ENCODE measurements around the gene AIDA. TPM values are rescaled to one million over a fixed set of nuclear protein-coding genes. Genes with fewer than 3 reads are reported as not detected.
"Not testable (repeated sequence)": the region's sequence is repeated elsewhere in the genome, so short reads cannot be mapped to it uniquely, and the experiment has no call there.

AIDA gene
- total and polyA plus RNA-seq, 2 experiments from 2014 or later, result 25.7 to 34.4 TPM

- no peak overlapping the region for H2AFZ ChIP-seq
- no peaks in the 10 kb centered on the region for H3K27me3 ChIP-seq
- no peaks in the 10 kb centered on the region for H3K36me3 ChIP-seq (replicated peaks; ENCODE audit: insufficient read depth, low read depth)
- H4K20me1 ChIP-seq (ENCODE audit: insufficient read depth, poor library complexity, severe bottlenecking), result no peaks in the 10 kb centered on the region
- H3K9me3 ChIP-seq (ENCODE audit: low read depth), result no peaks in the 10 kb centered on the region
- H3K9me2 ChIP-seq (replicated peaks; ENCODE audit: insufficient read depth), result no peaks in the 10 kb centered on the region
- no peak overlapping the region for H3K4me2 ChIP-seq
- no peak for TF ChIP-seq EZH2 (IDR thresholded peaks at IDR 0.05; ENCODE audit: borderline replicate concordance)
- TF ChIP-seq CTCF (IDR thresholded peaks at IDR 0.05; ENCODE audit: poor library complexity), result no peak
- no peak for TF ChIP-seq EZH2phosphoT487 (IDR thresholded peaks at IDR 0.05; ENCODE audit: low read depth, severe bottlenecking, unreplicated experiment)
- WGBS (ENCODE audit: low lambda C conversion rate, missing lambda C conversion rate), result 100% methylated on average over 1 of the region's 1 CpG
- H3K4me3 ChIP-seq, result no peak overlapping the region
- no peak for DNase-seq (ENCODE audit: low spot score)
- no peaks in the 10 kb centered on the region for H3K4me1 ChIP-seq (ENCODE audit: insufficient read depth)
- H3K27ac ChIP-seq, result no peak overlapping the region
- no peaks in the 10 kb centered on the region for H3K79me2 ChIP-seq
These were observed 38.4 kb upstream of the AIDA start for GRCh38 chr1:222750651-222751050.

GRCh38 chr1:222749927-222750326 is 37.6 kb upstream of the AIDA start:
- no peak overlapping the region for H3K4me3 ChIP-seq
- H3K4me1 ChIP-seq (ENCODE audit: insufficient read depth), result no peaks in the 10 kb centered on the region
- H3K9me3 ChIP-seq (ENCODE audit: low read depth), result no peaks in the 10 kb centered on the region
- no peak for DNase-seq (ENCODE audit: low spot score)
- no peaks in the 10 kb centered on the region for H3K36me3 ChIP-seq (replicated peaks; ENCODE audit: insufficient read depth, low read depth)
- no peak overlapping the region for H3K27ac ChIP-seq
- no peak overlapping the region for H2AFZ ChIP-seq
- H3K27me3 ChIP-seq, result no peaks in the 10 kb centered on the region
- H3K4me2 ChIP-seq, result no peak overlapping the region
- H4K20me1 ChIP-seq (ENCODE audit: insufficient read depth, poor library complexity, severe bottlenecking), result no peaks in the 10 kb centered on the region
- TF ChIP-seq EZH2 (IDR thresholded peaks at IDR 0.05; ENCODE audit: borderline replicate concordance) (no peak), EZH2phosphoT487 (IDR thresholded peaks at IDR 0.05; ENCODE audit: low read depth, severe bottlenecking, unreplicated experiment) (no peak), CTCF (IDR thresholded peaks at IDR 0.05; ENCODE audit: poor library complexity) (no peak)
- no peaks in the 10 kb centered on the region for H3K79me2 ChIP-seq
- H3K9me2 ChIP-seq (replicated peaks; ENCODE audit: insufficient read depth), result no peaks in the 10 kb centered on the region

GRCh38 chr1:222741630-222742457 is 29.6 kb upstream of the AIDA start:
- not testable (repeated sequence) for H3K9me2 ChIP-seq (replicated peaks; ENCODE audit: insufficient read depth); H3K4me1 ChIP-seq (ENCODE audit: insufficient read depth); H2AFZ ChIP-seq; H3K27me3 ChIP-seq; H3K27ac ChIP-seq; H3K9me3 ChIP-seq (ENCODE audit: low read depth); H4K20me1 ChIP-seq (ENCODE audit: insufficient read depth, poor library complexity, severe bottlenecking); H3K79me2 ChIP-seq; H3K4me3 ChIP-seq; DNase-seq (ENCODE audit: low spot score); H3K36me3 ChIP-seq (replicated peaks; ENCODE audit: insufficient read depth, low read depth); H3K4me2 ChIP-seq
- 92% methylated on average over 5 of the region's 5 CpGs for WGBS (ENCODE audit: low lambda C conversion rate, missing lambda C conversion rate)

- TF ChIP-seq CTCF (IDR thresholded peaks at IDR 0.05; ENCODE audit: poor library complexity) (no peak), EZH2 (IDR thresholded peaks at IDR 0.05; ENCODE audit: borderline replicate concordance) (no peak)
- no peak overlapping the region for H2AFZ ChIP-seq
- no peak overlapping the region for H3K4me3 ChIP-seq
- WGBS (ENCODE audit: low lambda C conversion rate, missing lambda C conversion rate), result 82% methylated on average over 1 of the region's 1 CpG
- no peaks in the 10 kb centered on the region for H3K27me3 ChIP-seq
- H3K36me3 ChIP-seq (replicated peaks; ENCODE audit: insufficient read depth, low read depth), result no peaks in the 10 kb centered on the region
- H3K79me2 ChIP-seq, result no peaks in the 10 kb centered on the region
- DNase-seq (ENCODE audit: low spot score), result no peak
- no peaks in the 10 kb centered on the region for H4K20me1 ChIP-seq (ENCODE audit: insufficient read depth, poor library complexity, severe bottlenecking)
- H3K27ac ChIP-seq, result no peak overlapping the region
- no peaks in the 10 kb centered on the region for H3K9me2 ChIP-seq (replicated peaks; ENCODE audit: insufficient read depth)
- no peaks in the 10 kb centered on the region for H3K4me1 ChIP-seq (ENCODE audit: insufficient read depth)
- H3K9me3 ChIP-seq (ENCODE audit: low read depth), result no peaks in the 10 kb centered on the region
- H3K4me2 ChIP-seq, result no peak overlapping the region
These were observed 27.6 kb upstream of the AIDA start for GRCh38 chr1:222739929-222740328.

All from hepatocyte (in vitro differentiated cells).